RWPE1 (cell line): ENCODE data around the gene RECQL5.

Source experiments
- CTCF ChIA-PET: fragments of 350-600 bp; sonication (Branson Sonifier 250); formaldehyde crosslinking; extraction: SDS; loops from one replicate; lab custom pipeline; 2021; lab: Yijun Ruan, JAX
- POLR2A ChIA-PET: fragments of 400-600 bp; formaldehyde crosslinking; extraction: SDS; loops from one replicate; lab custom pipeline; 2020; ENCODE audit warnings: antibody characterized with exemption; ENCODE audit not compliant: low non-redundant PET; lab: Yijun Ruan, JAX
- DNase-seq: peaks from one replicate; pipeline ENCODE4 v3.0.0; 2012; ENCODE audit warnings: low spot score
- H3K27ac ChIP-seq: fragments of 450-650 bp; 2 replicates; pipeline ENCODE4 v1.5.1; 2017
- CTCF ChIP-seq: fragments of 450-650 bp; conservative IDR thresholded peaks from 2 replicates; pipeline ENCODE4 v1.5.1; 2017; ENCODE audit warnings: low read depth, mild to moderate bottlenecking

RECQL5 gene

GRCh38 chr17:75703591-75703990 lies 36.6 kb upstream of the RECQL5 start:
- H3K27ac ChIP-seq: peak overlapping the region; percentile 100
- CTCF ChIA-PET: interaction anchor here (1.8 kb wide), 1 partner anchor 24 kb away, joined by 5 read pairs; no protein-coding TSS in a partner anchor
- POLR2A ChIA-PET: no interaction called here
- no peak for DNase-seq
- no peak for TF ChIP-seq CTCF

- DNase-seq: no peak
- peak overlapping the region; percentile 100 for H3K27ac ChIP-seq
- ChIA-PET CTCF (interaction anchor here (1.8 kb wide), 1 partner anchor 23 kb away, joined by 5 read pairs; no protein-coding TSS in a partner anchor), POLR2A (interaction anchor here (0.6 kb wide), 1 partner anchor 7 kb away, joined by 6 read pairs; no protein-coding TSS in a partner anchor)
- no peak for TF ChIP-seq CTCF
Observed at GRCh38 chr17:75703191-75703590, 36.2 kb upstream of the RECQL5 start.

GRCh38 chr17:75701288-75701687 lies 34.3 kb upstream of the RECQL5 start:
- POLR2A ChIA-PET: no interaction called here
- H3K27ac ChIP-seq: peak overlapping the region; percentile 100
- CTCF ChIA-PET: interaction anchor here (0.6 kb wide), 1 partner anchor 78 kb away, joined by 3 read pairs; no protein-coding TSS in a partner anchor
- TF ChIP-seq CTCF: no peak
- DNase-seq: no peak

- DNase-seq: no peak
- peak overlapping the region; percentile 100 for H3K27ac ChIP-seq
- POLR2A ChIA-PET: no interaction called here
- CTCF ChIA-PET: no interaction called here
- no peak for TF ChIP-seq CTCF
Observed at GRCh38 chr17:75698659-75699058, 31.7 kb upstream of the RECQL5 start.

GRCh38 chr17:75697651-75698291 lies 30.8 kb upstream of the RECQL5 start:
- DNase-seq: no peak
- peak overlapping the region; percentile 100 for H3K27ac ChIP-seq
- ChIA-PET POLR2A (no interaction called here), CTCF (interaction anchor here (0.5 kb wide), 1 partner anchor 12 kb away, joined by 5 read pairs; no protein-coding TSS in a partner anchor)
- no peak for TF ChIP-seq CTCF

GRCh38 chr17:75695830-75696271 lies 28.9 kb upstream of the RECQL5 start:
- DNase-seq: no peak
- ChIA-PET POLR2A (no interaction called here), CTCF (no interaction called here)
- no peak for TF ChIP-seq CTCF
- H3K27ac ChIP-seq: peak overlapping the region; percentile 100
